ENCODE measurements around the gene DPP6.

DNA sequence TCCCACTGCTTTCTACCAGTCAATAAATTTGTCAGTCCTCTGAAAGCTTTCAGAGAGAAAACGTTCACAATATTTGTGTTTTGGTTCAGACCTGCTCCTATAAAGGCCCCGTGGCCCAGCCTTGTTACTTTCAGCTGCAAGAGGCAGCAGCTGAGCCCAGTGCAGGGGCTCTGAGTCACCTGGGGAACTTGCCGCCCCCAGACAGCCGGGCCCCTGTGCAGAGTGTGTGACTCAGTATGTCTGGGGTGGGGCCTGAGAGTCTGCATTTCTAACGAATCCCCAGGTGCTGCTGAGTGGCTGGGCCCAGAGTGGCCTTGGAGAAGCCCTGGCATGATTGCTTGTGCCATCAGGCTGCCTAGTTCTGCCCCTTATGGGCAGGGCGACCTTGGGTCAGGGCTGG lies 647.2 kb downstream of the DPP6 start:
- TF ChIP-seq, protein P1, sequence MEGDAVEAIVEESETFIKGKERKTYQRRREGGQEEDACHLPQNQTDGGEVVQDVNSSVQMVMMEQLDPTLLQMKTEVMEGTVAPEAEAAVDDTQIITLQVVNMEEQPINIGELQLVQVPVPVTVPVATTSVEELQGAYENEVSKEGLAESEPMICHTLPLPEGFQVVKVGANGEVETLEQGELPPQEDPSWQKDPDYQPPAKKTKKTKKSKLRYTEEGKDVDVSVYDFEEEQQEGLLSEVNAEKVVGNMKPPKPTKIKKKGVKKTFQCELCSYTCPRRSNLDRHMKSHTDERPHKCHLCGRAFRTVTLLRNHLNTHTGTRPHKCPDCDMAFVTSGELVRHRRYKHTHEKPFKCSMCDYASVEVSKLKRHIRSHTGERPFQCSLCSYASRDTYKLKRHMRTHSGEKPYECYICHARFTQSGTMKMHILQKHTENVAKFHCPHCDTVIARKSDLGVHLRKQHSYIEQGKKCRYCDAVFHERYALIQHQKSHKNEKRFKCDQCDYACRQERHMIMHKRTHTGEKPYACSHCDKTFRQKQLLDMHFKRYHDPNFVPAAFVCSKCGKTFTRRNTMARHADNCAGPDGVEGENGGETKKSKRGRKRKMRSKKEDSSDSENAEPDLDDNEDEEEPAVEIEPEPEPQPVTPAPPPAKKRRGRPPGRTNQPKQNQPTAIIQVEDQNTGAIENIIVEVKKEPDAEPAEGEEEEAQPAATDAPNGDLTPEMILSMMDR (IDR thresholded peaks at IDR 0.05 in 8 of 11, conservative IDR thresholded peaks at IDR 0.05 in 3 of 11), result no peak
- TF ChIP-seq POLR2AphosphoS5 (IDR thresholded peaks at IDR 0.05), result no peak
- no peak for TF ChIP-seq POLR2A (IDR thresholded peaks at IDR 0.05)
